ENCODE results near the gene LMX1A. TPM values are rescaled to one million over a fixed set of nuclear protein-coding genes. Genes with fewer than 3 reads are reported as not detected.

The LMX1A gene
- total and polyA plus RNA-seq, 2 of the 13 experiments (the other 11 are each of a cell fraction or from before 2014, with no cell fraction given) = 0.07 TPM; not detected in 1

DNA sequence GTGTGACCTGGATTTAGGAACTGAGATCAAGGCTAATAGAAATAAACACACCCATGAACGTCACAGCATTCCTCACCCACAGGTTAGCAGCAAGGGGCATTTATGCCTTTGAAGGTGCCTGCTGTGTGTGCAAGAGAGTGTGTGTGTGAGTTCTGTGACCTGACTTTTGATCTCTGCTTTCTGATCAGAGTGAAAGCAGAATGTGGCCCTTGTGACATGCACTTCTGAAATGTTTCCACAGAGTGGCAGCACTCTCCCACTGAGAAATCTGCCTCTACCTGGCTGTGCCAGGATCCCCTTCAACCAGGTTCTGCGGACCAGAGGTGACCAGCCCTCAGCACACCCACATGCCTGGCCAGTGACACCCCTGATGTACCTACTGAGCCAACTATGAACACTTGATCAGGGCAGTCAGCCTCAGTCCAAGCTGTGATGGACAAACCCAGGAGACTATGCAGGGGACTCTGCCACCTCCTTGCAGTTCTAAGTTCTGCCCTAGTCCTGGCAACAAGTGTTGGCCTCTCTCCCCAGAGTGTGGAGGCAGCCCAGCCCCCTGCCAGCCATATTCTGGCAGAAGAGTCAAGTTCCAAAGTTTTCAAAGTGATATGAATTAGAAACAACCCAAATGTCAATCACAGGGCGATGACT, 47.4 kb upstream of the LMX1A start (continued):
- TF ChIP-seq TBX2 (CRISPR knock-in tag; IDR thresholded peaks at IDR 0.05; ENCODE audit: borderline replicate concordance) = 0 out of 2 replicates have a peak, but pooled peaks have one; percentile 24
- TF ChIP-seq MAFK (conservative IDR thresholded peaks at IDR 0.05 in 1 of 2, IDR thresholded peaks at IDR 0.05 in 1 of 2; ENCODE audit: low read length in 2 of 2) = no peak
- no peak for TF ChIP-seq HDAC6 (IDR thresholded peaks at IDR 0.05; ENCODE audit: low read depth, low read length)
- TF ChIP-seq HHEX (CRISPR knock-in tag; IDR thresholded peaks at IDR 0.05) = no peak
- TF ChIP-seq SOX6 (IDR thresholded peaks at IDR 0.05) = no peak
- peak; percentile 28; the same call in 1 of the 2 replicates for TF ChIP-seq SOX6 (CRISPR knock-in tag; IDR thresholded peaks at IDR 0.05)
- TF ChIP-seq RAD21 (CRISPR knock-in tag; IDR thresholded peaks at IDR 0.05) = peak; percentile 81
- no peak for TF ChIP-seq TRIM24 (CRISPR knock-in tag; IDR thresholded peaks at IDR 0.05)
- TF ChIP-seq, protein P1, sequence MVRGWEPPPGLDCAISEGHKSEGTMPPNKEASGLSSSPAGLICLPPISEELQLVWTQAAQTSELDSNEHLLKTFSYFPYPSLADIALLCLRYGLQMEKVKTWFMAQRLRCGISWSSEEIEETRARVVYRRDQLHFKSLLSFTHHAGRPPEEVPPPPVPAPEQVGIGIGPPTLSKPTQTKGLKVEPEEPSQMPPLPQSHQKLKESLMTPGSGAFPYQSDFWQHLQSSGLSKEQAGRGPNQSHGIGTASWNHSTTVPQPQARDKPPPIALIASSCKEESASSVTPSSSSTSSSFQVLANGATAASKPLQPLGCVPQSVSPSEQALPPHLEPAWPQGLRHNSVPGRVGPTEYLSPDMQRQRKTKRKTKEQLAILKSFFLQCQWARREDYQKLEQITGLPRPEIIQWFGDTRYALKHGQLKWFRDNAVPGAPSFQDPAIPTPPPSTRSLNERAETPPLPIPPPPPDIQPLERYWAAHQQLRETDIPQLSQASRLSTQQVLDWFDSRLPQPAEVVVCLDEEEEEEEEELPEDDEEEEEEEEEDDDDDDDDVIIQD (CRISPR knock-in tag; IDR thresholded peaks at IDR 0.05; ENCODE audit: low read depth) = no peak
- no peak for TF ChIP-seq CREB1 (IDR thresholded peaks at IDR 0.05)
- no peak for TF ChIP-seq CREB1 (CRISPR knock-in tag; IDR thresholded peaks at IDR 0.05)
- TF ChIP-seq ATRX (CRISPR knock-in tag; IDR thresholded peaks at IDR 0.05; ENCODE audit: borderline replicate concordance) = no peak
- TF ChIP-seq HNF4A (CRISPR knock-in tag; IDR thresholded peaks at IDR 0.05) = peak; percentile 56; the same call in 1 of the 2 replicates
- 0 out of 2 replicates have a peak, but pooled peaks have one; percentile 17 for TF ChIP-seq TGIF2 (CRISPR knock-in tag; IDR thresholded peaks at IDR 0.05)
- TF ChIP-seq, protein P2, sequence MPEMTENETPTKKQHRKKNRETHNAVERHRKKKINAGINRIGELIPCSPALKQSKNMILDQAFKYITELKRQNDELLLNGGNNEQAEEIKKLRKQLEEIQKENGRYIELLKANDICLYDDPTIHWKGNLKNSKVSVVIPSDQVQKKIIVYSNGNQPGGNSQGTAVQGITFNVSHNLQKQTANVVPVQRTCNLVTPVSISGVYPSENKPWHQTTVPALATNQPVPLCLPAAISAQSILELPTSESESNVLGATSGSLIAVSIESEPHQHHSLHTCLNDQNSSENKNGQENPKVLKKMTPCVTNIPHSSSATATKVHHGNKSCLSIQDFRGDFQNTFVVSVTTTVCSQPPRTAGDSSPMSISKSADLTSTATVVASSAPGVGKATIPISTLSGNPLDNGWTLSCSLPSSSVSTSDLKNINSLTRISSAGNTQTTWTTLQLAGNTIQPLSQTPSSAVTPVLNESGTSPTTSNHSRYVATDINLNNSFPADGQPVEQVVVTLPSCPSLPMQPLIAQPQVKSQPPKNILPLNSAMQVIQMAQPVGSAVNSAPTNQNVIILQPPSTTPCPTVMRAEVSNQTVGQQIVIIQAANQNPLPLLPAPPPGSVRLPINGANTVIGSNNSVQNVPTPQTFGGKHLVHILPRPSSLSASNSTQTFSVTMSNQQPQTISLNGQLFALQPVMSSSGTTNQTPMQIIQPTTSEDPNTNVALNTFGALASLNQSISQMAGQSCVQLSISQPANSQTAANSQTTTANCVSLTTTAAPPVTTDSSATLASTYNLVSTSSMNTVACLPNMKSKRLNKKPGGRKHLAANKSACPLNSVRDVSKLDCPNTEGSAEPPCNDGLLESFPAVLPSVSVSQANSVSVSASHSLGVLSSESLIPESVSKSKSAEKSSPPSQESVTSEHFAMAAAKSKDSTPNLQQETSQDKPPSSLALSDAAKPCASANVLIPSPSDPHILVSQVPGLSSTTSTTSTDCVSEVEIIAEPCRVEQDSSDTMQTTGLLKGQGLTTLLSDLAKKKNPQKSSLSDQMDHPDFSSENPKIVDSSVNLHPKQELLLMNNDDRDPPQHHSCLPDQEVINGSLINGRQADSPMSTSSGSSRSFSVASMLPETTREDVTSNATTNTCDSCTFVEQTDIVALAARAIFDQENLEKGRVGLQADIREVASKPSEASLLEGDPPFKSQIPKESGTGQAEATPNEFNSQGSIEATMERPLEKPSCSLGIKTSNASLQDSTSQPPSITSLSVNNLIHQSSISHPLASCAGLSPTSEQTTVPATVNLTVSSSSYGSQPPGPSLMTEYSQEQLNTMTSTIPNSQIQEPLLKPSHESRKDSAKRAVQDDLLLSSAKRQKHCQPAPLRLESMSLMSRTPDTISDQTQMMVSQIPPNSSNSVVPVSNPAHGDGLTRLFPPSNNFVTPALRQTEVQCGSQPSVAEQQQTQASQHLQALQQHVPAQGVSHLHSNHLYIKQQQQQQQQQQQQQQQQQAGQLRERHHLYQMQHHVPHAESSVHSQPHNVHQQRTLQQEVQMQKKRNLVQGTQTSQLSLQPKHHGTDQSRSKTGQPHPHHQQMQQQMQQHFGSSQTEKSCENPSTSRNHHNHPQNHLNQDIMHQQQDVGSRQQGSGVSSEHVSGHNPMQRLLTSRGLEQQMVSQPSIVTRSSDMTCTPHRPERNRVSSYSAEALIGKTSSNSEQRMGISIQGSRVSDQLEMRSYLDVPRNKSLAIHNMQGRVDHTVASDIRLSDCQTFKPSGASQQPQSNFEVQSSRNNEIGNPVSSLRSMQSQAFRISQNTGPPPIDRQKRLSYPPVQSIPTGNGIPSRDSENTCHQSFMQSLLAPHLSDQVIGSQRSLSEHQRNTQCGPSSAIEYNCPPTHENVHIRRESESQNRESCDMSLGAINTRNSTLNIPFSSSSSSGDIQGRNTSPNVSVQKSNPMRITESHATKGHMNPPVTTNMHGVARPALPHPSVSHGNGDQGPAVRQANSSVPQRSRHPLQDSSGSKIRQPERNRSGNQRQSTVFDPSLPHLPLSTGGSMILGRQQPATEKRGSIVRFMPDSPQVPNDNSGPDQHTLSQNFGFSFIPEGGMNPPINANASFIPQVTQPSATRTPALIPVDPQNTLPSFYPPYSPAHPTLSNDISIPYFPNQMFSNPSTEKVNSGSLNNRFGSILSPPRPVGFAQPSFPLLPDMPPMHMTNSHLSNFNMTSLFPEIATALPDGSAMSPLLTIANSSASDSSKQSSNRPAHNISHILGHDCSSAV (CRISPR knock-in tag; IDR thresholded peaks at IDR 0.05; ENCODE audit: borderline replicate concordance) = no peak
- TF ChIP-seq SIN3B (IDR thresholded peaks at IDR 0.05; ENCODE audit: low read length) = no peak
- no peak for TF ChIP-seq NONO (IDR thresholded peaks at IDR 0.05)
- no peak for TF ChIP-seq NONO (CRISPR knock-in tag; conservative IDR thresholded peaks at IDR 0.05)
- no peak for TF ChIP-seq ZFP82 (CRISPR knock-in tag; IDR thresholded peaks at IDR 0.05; ENCODE audit: borderline replicate concordance)
- no peak for TF ChIP-seq ZNF251 (CRISPR knock-in tag; IDR thresholded peaks at IDR 0.05)
- peak; percentile 60 for TF ChIP-seq SALL1 (CRISPR knock-in tag; IDR thresholded peaks at IDR 0.05)
